Activated naive CD8-positive, alpha-beta T cell treated with anti-CD3 and anti-CD28 coated beads, Interleukin-2, amount 10 ng/mL, durations not matched to agents 7 days and 5 days (primary cell): ENCODE data around the gene HS3ST2. TPM values are rescaled to one million over a fixed set of nuclear protein-coding genes. Genes with fewer than 3 reads are reported as not detected.

Experiments
- ATAC-seq: fragments of 150-1000 bp; cut with Tn5 transposase; one replicate; pipeline ENCODE4 v1.10.0; 2021; ENCODE audit warnings: low read depth, moderate library complexity
- POLR2A ChIA-PET: fragments of 350-600 bp; sonication (Branson Sonifier 250); formaldehyde crosslinking; loops from one replicate; lab custom pipeline; 2021; ENCODE audit warnings: antibody characterized with exemption; lab: Charles Lee
- DNase-seq: peaks from one replicate; pipeline ENCODE4 v3.0.0; 2021
- H3K27ac Mint-ChIP-seq: one replicate; pipeline ENCODE4 v1.8.0; 2022; ENCODE audit warnings: mild to moderate bottlenecking, mixed read lengths
- H3K27me3 Mint-ChIP-seq: one replicate; pipeline ENCODE4 v1.8.0; 2022; ENCODE audit warnings: mild to moderate bottlenecking, moderate library complexity, mixed read lengths
- H3K36me3 Mint-ChIP-seq: one replicate; pipeline ENCODE4 v1.8.0; 2021; ENCODE audit warnings: mild to moderate bottlenecking, mixed read lengths
- H3K4me1 Mint-ChIP-seq: one replicate; pipeline ENCODE4 v1.8.0; 2021; ENCODE audit warnings: mixed read lengths
- H3K4me3 Mint-ChIP-seq: one replicate; pipeline ENCODE4 v1.8.0; 2022; ENCODE audit warnings: mild to moderate bottlenecking, moderate library complexity, mixed read lengths
- H3K9me3 Mint-ChIP-seq: one replicate; pipeline ENCODE4 v1.8.0; 2021; ENCODE audit warnings: mixed read lengths
- total RNA-seq, 2 experiments: library from RNA; stranded (reverse); gene quantifications; one replicate each; pipeline ENCODE4 v1.2.3, GENCODE V29; 2021

The HS3ST2 gene
- under 1 TPM; 0.17 to 0.45 TPM for total RNA-seq

DNA sequence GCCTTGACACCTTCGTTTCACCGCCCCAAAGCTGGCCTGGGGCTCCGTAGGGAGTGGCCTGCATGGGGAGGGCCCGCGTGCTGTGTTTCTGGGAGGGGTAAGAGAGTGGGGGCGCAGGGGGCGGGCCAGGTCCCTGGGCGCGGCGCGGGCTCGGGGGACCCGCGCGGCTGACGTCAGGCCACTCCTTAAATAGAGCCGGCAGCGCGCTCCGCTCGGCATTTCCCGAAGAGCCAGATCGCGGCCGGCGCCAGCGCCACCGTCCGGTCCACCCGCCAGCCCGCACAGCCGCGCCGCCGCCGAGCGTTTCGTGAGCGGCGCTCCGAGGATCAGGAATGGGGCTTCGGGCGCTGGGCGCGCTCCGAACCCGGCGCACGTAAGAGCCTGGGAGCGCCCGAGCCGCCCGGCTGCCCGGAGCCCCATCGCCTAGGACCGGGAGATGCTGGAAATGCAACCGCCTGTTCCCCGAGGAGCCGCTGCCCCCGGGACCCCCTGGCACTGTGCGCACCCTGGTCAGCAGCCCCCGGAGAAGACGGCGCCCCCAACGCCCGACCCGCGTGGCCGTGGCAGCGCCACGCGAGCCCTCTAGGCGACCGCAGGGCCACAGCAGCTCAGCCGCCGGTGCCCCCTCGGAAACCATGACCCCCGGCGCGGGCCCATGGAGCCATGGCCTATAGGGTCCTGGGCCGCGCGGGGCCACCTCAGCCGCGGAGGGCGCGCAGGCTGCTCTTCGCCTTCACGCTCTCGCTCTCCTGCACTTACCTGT, at the start of gene HS3ST2:
TSS of gene HS3ST2 (plus strand) at position 215 of the 763 bp plus-strand sequence. CDS start at position 664, 449 bp downstream.
- POLR2A ChIA-PET = no interaction called here
- ATAC-seq = no peak

DNA sequence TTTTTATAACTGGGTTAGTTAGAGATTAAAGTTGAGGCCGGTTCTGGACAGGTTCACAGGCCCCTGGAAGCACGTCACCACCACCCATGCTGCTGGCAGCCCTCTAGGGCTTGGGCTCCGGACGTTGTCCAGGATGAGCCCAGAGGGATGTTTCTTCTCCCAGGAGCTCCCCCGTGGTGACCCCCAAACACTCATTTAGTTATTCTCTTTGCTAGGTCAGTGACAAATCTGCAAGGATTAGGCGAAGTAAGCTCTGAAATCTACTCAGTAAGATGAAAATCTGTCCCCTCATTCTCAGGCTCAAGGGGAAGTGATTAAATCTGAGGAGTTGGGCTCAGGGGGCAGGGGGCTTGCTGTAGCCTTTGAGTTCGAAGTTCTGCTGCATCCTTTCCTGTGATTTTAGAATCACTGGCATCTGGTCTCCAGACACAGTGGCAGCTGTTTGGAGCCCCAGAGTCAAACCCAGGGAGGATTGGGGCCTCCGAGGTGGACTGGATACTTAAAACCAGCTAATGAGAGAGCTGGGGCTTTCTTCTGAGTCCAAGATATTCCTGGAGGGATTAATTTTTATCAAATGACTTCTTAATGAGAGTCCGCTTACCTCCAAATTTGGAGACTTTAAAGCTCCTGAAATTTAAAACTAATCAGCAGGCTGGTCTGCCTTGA, 49.2 kb upstream of the HS3ST2 start:
- Mint-ChIP-seq H3K27me3 (no peaks in the 10 kb centered on the region), H3K4me3 (no peak overlapping the region), H3K36me3 (no peaks in the 10 kb centered on the region), H3K9me3 (no peaks in the 10 kb centered on the region), H3K4me1 (no peaks in the 10 kb centered on the region), H3K27ac (no peak overlapping the region)
- DNase-seq = no peak
- POLR2A ChIA-PET = no interaction called here
- ATAC-seq = no peak

More for the DNA sequence above, at the start of gene HS3ST2:
- peaks cover 1% of the 10 kb centered on the region for H3K4me1 Mint-ChIP-seq
- H3K27me3 Mint-ChIP-seq = peaks cover 44% of the 10 kb centered on the region
- no peak within 1 kb of the TSS for H3K27ac Mint-ChIP-seq
- no peak within 1 kb of the TSS for H3K4me3 Mint-ChIP-seq
- no peaks in the 10 kb centered on the region for H3K36me3 Mint-ChIP-seq
- H3K9me3 Mint-ChIP-seq = peaks cover 1% of the 10 kb centered on the region
- no peak for DNase-seq

DNA sequence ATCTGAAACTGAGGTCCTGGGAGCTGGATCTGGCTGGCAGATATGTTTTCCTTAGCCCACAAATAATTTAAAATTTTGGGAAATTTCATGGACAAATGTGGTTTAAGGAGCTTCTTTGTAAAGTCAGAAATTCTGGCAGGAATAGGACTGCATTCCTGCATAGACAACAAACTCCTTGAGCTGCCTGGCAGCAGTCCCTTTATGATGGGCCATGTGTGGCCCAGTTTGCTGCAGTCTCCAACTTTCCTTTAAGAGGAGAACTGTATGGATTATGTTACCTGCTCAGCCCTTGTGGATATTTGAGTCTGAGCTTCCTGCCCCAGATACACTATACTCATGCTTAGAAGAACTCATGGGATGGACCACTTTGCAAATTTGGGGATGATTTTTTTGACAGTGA, 48.5 kb upstream of the HS3ST2 start:
- ATAC-seq (no peak), DNase-seq (no peak)
- Mint-ChIP-seq H3K9me3 (no peaks in the 10 kb centered on the region), H3K4me1 (no peaks in the 10 kb centered on the region), H3K27me3 (no peaks in the 10 kb centered on the region), H3K27ac (no peak overlapping the region), H3K4me3 (no peak overlapping the region), H3K36me3 (no peaks in the 10 kb centered on the region)
- POLR2A ChIA-PET = no interaction called here

DNA sequence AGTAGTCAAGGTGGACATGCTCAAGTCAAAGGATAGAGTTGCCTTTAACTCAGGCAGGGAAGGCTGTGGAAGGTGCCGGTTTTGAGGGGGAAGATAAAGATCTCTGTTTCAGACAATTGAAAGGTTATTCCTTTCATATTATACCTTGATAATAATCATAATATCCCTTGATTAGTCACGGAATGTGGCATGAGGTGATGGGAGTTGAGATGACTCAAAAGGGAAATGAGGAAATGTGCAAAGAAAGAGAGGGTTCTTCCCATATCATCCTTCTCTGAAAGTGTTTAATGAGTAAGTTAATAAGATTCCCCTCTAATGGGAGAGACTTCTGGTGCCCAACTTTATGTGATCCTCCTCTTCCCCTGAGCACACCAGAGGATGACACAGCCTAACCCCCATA, 43.1 kb upstream of the HS3ST2 start:
- Mint-ChIP-seq H3K4me3 (no peak overlapping the region), H3K27ac (no peak overlapping the region), H3K27me3 (peaks cover 5% of the 10 kb centered on the region), H3K36me3 (no peaks in the 10 kb centered on the region), H3K4me1 (no peaks in the 10 kb centered on the region), H3K9me3 (no peaks in the 10 kb centered on the region)
- POLR2A ChIA-PET = no interaction called here
- DNase-seq = no peak
- no peak for ATAC-seq

DNA sequence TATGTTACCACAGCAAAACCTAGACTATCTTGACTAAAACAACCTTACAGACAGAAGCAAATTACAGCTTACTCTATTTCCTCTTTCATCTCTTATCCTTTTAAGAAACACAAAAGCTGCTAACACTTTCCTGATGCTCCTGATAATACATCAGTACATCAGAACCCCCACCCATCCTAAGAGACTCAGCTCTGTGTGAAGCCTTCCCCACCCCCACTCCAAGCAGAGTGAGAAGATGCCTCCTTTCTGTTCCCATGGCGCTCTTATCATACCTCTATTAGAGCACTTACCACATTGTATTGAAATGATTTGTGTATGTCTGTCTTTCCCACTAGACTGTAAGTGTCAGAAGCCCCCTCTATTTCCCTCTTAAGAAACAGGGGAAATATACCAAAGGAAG, 42.4 kb upstream of the HS3ST2 start:
- no peaks in the 10 kb centered on the region for H3K9me3 Mint-ChIP-seq
- ATAC-seq = no peak
- H3K4me1 Mint-ChIP-seq = no peaks in the 10 kb centered on the region
- DNase-seq = no peak
- POLR2A ChIA-PET = no interaction called here
- no peaks in the 10 kb centered on the region for H3K36me3 Mint-ChIP-seq
- H3K4me3 Mint-ChIP-seq = no peak overlapping the region
- peaks cover 5% of the 10 kb centered on the region for H3K27me3 Mint-ChIP-seq
- H3K27ac Mint-ChIP-seq = no peak overlapping the region

DNA sequence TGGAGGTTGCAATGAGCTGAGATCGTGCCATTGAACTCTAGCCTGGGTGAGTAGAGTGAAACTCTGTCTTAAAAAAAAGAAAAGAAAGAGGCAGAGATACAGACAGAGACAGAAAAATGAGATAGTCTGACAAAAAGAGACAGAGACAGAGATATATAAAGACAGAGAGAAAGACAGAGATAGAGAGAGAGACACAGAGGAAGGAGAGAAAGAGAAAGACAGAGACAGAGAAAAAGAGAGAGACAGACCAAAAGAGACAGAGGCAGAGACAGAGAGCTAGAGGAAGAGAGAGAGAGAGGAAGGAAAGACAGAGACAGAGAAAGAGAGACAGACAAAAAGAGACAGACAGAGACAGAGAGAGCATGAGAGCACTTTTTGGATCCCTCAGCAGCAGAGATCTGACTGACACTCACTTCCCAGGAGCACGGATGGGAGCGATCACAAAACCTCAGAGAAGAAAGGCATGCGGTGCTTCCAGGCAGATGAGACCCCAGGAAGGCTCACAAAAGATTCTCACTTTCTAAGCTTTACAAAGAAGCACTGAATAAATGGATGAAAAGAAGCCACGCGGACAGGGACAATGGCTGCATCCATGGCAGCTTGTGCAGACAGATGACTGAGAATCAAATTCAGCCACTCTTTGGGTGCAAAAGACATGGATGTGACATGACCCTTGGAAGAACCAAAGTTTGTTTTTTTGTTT, 38.6 kb upstream of the HS3ST2 start:
- H3K27ac Mint-ChIP-seq = no peak overlapping the region
- H3K27me3 Mint-ChIP-seq = peaks cover 7% of the 10 kb centered on the region

DNA sequence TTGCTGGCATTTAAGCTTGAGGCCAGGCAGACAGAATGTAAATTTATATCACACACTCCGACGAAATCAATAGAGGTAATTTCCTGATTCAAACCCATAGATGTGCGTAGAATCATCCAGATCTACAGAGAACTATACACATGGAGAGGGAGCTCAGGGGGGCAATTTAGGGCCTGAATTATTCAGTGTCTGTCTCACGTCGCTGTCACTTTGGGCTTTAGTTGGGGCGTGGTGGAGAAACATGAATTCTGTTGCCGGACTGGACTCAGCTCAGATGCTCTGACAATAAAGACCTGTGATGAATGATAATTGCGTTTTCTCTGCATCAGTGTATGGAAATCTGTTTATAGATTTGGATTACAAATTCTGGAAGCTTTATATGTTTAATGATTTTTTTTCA, 32.5 kb upstream of the HS3ST2 start:
- no peak for ATAC-seq
- Mint-ChIP-seq H3K4me1 (peaks cover 2% of the 10 kb centered on the region), H3K27me3 (peaks cover 6% of the 10 kb centered on the region), H3K9me3 (no peaks in the 10 kb centered on the region), H3K27ac (no peak overlapping the region), H3K36me3 (no peaks in the 10 kb centered on the region), H3K4me3 (no peak overlapping the region)
- DNase-seq = no peak
- POLR2A ChIA-PET = no interaction called here

More for the DNA sequence above, 38.6 kb upstream of the HS3ST2 start:
- H3K36me3 Mint-ChIP-seq = no peaks in the 10 kb centered on the region
- no peak for DNase-seq
- H3K4me3 Mint-ChIP-seq = no peak overlapping the region
- POLR2A ChIA-PET = no interaction called here
- no peak for ATAC-seq
- H3K9me3 Mint-ChIP-seq = no peaks in the 10 kb centered on the region
- no peaks in the 10 kb centered on the region for H3K4me1 Mint-ChIP-seq

DNA sequence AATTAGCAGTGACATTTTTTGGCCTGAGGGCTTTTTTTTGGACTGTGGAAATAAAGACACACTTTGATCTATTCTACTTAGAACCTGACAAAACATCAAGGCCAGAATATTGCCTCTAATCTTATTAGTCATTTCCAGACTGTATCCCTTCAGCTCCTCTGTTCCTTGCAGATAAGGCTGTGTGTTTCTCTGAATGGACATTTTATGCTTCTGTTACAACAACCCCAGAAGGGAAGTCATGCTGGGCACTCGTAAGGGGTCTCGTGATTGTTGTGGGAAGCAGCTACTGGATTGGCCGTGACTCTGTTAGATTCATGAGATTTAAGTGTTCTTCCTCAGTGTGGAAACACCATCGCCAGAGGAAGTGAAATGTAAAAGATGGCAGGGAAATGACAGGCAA, 31.6 kb upstream of the HS3ST2 start:
- H3K9me3 Mint-ChIP-seq = no peaks in the 10 kb centered on the region
- ATAC-seq (no peak), DNase-seq (no peak)
- no peak overlapping the region for H3K4me3 Mint-ChIP-seq
- no peak overlapping the region for H3K27ac Mint-ChIP-seq
- POLR2A ChIA-PET = no interaction called here
- H3K27me3 Mint-ChIP-seq = peaks cover 6% of the 10 kb centered on the region
- peaks cover 2% of the 10 kb centered on the region for H3K4me1 Mint-ChIP-seq
- no peaks in the 10 kb centered on the region for H3K36me3 Mint-ChIP-seq

DNA sequence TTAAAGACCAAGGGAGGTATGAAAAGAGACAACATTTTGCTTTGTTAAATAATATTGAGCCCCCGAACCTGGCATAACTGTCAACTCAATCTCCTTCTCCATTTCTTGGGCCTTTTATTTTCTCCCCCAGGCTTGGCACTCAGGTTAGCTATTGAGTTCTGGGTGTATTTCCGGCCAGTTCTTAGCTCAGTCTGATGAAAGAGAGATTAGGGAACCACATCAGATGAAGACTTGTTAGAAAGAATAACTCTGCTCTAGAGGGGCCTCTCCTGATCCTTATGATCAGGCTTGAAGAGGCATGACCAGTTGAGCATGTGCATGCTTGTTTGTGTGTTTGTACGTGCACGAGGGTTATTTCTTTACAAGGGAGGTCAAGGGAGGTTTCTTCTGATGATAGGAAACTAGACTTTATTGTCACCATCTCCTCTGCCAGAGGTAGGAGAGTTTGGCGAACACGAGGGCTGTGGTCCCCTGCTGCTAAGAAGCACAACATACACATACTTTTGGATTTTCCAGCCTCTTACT, 29.2 kb upstream of the HS3ST2 start:
- POLR2A ChIA-PET = no interaction called here
- no peak overlapping the region for H3K4me3 Mint-ChIP-seq
- H3K27me3 Mint-ChIP-seq = peaks cover 8% of the 10 kb centered on the region
- no peak overlapping the region for H3K27ac Mint-ChIP-seq
- DNase-seq = no peak
- H3K9me3 Mint-ChIP-seq = no peaks in the 10 kb centered on the region
- peaks cover 9% of the 10 kb centered on the region for H3K4me1 Mint-ChIP-seq
- no peaks in the 10 kb centered on the region for H3K36me3 Mint-ChIP-seq
- ATAC-seq = no peak

DNA sequence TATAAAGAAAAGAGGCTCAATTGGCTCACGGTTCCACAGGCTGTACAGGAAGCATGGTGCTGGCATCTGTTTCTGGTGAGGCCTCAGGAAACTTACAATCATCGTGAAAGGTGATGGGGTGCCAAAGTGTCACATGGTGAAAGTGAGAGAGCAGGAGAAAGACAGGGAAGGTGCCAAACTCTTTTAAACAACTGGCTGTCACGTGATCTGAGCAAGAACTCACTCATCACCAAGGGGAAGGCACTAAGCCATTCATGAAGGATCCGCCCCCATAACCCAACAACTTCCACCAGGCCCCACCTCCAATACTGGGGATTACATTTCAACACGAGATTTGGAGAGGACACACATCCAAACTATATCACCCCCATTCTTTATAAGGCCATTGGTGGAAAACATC, 28.4 kb upstream of the HS3ST2 start:
- H3K4me3 Mint-ChIP-seq = no peak overlapping the region

DNA sequence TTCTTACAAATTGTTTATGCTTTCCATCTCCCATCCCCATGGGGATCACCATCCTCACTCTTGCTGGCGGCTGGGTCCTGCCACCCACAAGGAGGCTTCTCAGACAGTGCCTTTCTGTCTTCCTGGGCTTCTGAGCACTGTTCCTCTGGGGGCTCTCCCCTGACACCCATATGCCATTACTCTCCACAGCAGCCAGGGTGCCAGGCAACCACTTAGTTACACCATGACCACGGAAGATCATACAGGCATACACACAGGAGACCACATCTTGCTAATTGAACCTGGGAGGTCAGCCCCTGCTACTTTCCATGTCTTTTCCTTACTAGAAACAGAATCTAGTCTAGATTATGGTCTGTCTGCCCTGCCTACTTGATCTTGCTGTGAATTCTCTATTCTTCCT, 27.7 kb upstream of the HS3ST2 start:
- Mint-ChIP-seq H3K27ac (no peak overlapping the region), H3K27me3 (peaks cover 8% of the 10 kb centered on the region), H3K4me3 (no peak overlapping the region), H3K36me3 (no peaks in the 10 kb centered on the region), H3K4me1 (peaks cover 9% of the 10 kb centered on the region), H3K9me3 (no peaks in the 10 kb centered on the region)
- POLR2A ChIA-PET = no interaction called here
- no peak for ATAC-seq
- DNase-seq = no peak

More for the DNA sequence above, 28.4 kb upstream of the HS3ST2 start:
- Mint-ChIP-seq H3K4me1 (peaks cover 9% of the 10 kb centered on the region), H3K36me3 (no peaks in the 10 kb centered on the region), H3K27ac (no peak overlapping the region), H3K9me3 (no peaks in the 10 kb centered on the region), H3K27me3 (peaks cover 8% of the 10 kb centered on the region)
- ATAC-seq = no peak
- no peak for DNase-seq
- POLR2A ChIA-PET = no interaction called here

DNA sequence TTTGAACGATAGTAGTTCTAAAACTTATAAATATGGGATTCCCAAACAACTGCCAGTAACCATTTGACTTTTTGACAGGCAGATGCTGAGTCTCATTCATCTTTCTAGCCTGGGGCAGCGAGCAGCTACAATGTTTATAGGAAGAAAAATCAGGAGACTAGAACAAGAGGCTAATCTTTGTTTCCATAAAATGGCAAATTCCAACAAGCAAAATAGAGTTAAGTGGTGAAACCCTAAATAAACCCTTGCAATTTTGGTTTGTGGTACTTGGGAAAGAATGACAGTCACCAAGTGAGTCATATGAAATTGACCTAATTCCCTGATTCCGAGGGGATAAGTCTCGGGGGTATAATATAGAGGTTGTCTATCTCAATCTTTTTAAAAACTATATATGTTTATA, 27.3 kb upstream of the HS3ST2 start:
- no peak for DNase-seq
- peaks cover 8% of the 10 kb centered on the region for H3K27me3 Mint-ChIP-seq
- peaks cover 9% of the 10 kb centered on the region for H3K4me1 Mint-ChIP-seq
- no peak overlapping the region for H3K4me3 Mint-ChIP-seq
- ATAC-seq = no peak
- no peaks in the 10 kb centered on the region for H3K36me3 Mint-ChIP-seq
- no peak overlapping the region for H3K27ac Mint-ChIP-seq
- POLR2A ChIA-PET = no interaction called here
- no peaks in the 10 kb centered on the region for H3K9me3 Mint-ChIP-seq

DNA sequence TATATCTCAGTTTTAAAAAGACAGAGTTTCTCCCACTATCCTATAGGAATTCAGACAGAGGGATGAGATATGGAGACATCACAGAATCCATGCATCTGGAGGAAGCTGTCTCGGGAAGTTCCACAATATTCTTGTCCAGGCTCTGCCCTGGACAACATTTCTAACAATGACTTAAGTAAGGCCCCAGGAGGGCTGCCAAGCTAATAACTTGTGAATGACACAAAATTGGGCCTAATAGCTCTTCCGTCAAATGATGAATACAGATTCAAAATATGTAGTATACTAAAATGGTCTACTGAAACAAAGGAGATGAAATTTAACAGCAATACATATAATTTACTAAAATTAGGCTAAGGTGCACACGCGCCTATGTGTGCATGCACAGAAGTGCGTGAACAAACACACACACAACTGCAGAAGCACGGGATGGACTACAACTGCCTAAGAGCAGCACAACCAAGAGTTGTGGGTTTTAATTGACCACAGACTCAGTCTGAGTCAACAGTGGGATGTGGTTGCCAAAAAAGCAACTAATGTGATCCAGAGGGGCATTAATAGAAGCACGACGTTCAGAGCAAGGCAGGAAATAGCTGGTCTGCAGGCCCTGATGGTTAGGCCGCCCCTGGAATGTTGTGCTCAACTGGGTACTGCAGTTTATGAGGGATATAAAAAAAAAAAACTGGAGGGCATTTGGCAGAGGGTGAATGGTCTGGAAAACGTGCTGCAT, 26.3 kb upstream of the HS3ST2 start:
- ATAC-seq = no peak
- Mint-ChIP-seq H3K27ac (no peak overlapping the region), H3K4me1 (peaks cover 9% of the 10 kb centered on the region), H3K9me3 (no peaks in the 10 kb centered on the region), H3K27me3 (peaks cover 8% of the 10 kb centered on the region), H3K4me3 (no peak overlapping the region), H3K36me3 (no peaks in the 10 kb centered on the region)
- POLR2A ChIA-PET = no interaction called here
- DNase-seq = no peak
